ENCODE results near the gene WIPF1.

WIPF1 gene

DNA sequence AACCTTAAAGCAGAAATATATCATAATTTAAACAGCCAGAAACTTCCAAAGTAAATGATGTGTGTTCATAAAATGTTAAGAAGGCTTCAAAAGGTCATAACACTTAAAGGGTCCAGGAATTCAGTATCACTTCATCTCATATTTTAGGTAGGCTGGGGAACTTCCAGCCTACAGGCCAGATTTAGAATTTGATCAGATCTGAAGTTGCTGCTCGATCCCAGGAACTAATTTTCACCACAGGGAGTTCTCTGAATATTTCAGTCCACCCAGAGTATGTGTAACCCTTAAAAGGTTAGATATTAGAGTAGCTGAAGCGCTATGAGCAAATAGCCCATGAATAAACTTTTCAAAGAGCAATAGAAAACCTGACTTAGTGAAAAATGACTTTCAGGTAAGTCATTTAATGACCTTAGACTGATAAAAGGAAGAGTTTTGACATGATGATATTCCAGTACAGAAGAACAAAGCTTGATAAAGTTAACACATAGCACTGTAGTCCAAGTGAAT, 1.7 kb downstream of the WIPF1 start:
- DNase-seq (ENCODE audit: low spot score): no peak
- TF ChIP-seq, protein P1, sequence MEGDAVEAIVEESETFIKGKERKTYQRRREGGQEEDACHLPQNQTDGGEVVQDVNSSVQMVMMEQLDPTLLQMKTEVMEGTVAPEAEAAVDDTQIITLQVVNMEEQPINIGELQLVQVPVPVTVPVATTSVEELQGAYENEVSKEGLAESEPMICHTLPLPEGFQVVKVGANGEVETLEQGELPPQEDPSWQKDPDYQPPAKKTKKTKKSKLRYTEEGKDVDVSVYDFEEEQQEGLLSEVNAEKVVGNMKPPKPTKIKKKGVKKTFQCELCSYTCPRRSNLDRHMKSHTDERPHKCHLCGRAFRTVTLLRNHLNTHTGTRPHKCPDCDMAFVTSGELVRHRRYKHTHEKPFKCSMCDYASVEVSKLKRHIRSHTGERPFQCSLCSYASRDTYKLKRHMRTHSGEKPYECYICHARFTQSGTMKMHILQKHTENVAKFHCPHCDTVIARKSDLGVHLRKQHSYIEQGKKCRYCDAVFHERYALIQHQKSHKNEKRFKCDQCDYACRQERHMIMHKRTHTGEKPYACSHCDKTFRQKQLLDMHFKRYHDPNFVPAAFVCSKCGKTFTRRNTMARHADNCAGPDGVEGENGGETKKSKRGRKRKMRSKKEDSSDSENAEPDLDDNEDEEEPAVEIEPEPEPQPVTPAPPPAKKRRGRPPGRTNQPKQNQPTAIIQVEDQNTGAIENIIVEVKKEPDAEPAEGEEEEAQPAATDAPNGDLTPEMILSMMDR (IDR thresholded peaks at IDR 0.05; ENCODE audit: extremely low read depth, insufficient read depth, missing control alignments): no peak
- in situ Hi-C loops (cut with MboI; ENCODE audit: low pct_unique_long_range_greater_than_20kb, low sequenced_read_pairs, unreplicated experiment): loop anchor here (25.0 kb wide), 1 partner anchor 91 kb away; no protein-coding TSS in a partner anchor

DNA sequence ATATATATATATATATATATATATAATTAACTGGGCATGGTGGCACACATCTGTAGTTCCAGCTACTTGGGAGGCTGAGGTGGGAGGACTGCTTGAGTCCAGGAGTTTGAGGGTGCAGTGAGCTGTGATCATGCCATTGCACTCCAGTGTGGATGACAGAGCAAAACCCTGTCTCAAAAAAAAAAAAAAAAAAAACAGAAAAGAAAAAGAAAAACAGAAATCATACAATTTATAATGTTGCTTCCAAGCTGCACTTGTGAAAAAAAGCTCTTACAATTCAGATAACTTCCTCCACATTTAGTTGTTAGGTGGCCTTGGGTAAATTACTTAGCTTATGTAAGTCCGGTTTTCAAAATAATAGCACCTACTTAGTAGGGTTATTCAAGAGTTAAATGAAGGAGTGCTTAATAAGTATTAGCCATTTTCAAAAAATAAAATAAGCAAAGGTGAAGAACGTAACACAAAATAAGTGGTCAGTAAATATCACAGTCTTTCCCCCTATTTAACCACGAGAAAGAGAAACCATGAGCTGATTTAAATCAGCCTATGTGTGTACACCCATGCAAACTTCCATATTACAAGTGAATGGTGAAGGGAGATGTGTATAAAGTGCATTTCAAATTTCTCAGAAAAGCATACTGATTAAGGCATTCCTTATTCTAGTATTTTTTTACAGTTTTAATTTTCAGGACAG, 2.3 kb downstream of the WIPF1 start:
- in situ Hi-C loops (cut with MboI; ENCODE audit: low pct_unique_long_range_greater_than_20kb, low sequenced_read_pairs, unreplicated experiment): loop anchor here (25.0 kb wide), 1 partner anchor 92 kb away; no protein-coding TSS in a partner anchor
- TF ChIP-seq, protein P1 (IDR thresholded peaks at IDR 0.05; ENCODE audit: extremely low read depth, insufficient read depth, missing control alignments): no peak
- DNase-seq (ENCODE audit: low spot score): no peak

DNA sequence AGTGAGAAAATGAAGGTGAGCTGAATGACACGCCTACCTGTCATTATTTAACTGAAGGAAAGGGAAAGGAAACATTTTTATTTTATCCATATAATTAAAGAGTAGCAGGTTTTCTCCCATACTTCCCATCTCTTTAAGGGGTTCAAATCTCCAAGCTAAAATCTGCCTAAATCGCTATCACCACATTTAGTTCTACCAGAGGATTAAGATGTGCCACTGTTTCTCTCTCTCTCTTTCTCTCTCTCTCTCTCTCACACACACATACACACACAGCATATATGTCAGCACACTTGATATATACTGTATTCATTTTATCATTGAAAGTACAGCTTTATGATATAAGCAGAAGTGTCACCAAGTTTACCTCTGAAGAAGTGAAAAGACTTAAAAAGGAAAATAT, 3.1 kb downstream of the WIPF1 start:
- TF ChIP-seq, protein P1 (IDR thresholded peaks at IDR 0.05; ENCODE audit: extremely low read depth, insufficient read depth, missing control alignments): no peak
- no peak for DNase-seq (ENCODE audit: low spot score)
- in situ Hi-C loops (cut with MboI; ENCODE audit: low pct_unique_long_range_greater_than_20kb, low sequenced_read_pairs, unreplicated experiment): loop anchor here (25.0 kb wide), 1 partner anchor 93 kb away; no protein-coding TSS in a partner anchor

DNA sequence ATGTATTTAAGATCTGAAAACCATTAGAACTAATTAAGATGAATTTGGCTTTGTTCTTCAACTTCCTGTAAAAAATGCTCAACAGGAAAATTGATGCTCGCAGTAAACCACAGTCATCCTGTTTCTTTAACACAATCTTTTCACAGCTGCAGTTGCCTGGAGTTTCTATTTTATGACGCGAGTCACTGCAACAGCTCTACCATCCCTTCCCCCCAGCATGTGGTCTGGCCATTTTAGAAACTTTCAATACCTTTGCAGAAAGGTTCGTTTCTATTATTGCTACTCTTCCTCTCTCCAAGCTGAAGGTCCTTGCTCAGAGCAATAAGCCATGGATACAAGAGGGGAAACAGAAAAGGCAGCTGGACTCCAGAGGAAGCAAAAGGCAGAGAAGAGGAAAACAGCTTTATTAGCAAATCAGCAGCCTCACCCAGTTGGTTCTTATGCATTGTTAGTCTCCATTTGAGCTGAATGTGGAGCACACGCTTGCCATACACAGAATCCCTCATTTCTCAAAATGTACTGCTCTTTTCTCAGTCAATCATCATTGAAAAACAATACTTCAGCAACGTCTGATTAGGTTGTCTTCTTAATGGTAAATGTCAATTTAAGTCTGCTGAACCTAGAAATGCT, 3.9 kb downstream of the WIPF1 start:
- no peak for DNase-seq (ENCODE audit: low spot score)
- TF ChIP-seq, protein P1 (IDR thresholded peaks at IDR 0.05; ENCODE audit: extremely low read depth, insufficient read depth, missing control alignments): no peak
- in situ Hi-C loops (cut with MboI; ENCODE audit: low pct_unique_long_range_greater_than_20kb, low sequenced_read_pairs, unreplicated experiment): loop anchor here (25.0 kb wide), 1 partner anchor 94 kb away; no protein-coding TSS in a partner anchor

DNA sequence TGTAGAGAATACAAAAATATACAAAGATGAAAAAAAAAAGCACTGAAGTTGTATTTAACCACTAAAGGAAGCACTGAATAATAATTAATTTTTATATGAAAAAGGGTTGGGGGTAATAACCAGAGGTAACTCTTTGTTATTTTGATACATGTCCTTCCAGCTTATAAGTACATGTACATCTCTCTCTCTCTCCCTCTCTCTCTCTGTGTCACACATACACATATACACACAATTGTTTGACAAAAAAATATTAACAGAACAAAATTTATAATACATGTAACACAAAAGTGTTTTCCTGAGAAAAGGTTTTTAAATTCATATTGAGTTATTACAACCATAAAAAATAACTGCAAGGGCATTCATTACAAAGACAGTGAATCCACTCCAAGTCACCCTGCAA, 4.6 kb downstream of the WIPF1 start:
- DNase-seq (ENCODE audit: low spot score): no peak
- in situ Hi-C loops (cut with MboI; ENCODE audit: low pct_unique_long_range_greater_than_20kb, low sequenced_read_pairs, unreplicated experiment): loop anchor here (25.0 kb wide), 1 partner anchor 94 kb away; no protein-coding TSS in a partner anchor
- TF ChIP-seq, protein P1 (IDR thresholded peaks at IDR 0.05; ENCODE audit: extremely low read depth, insufficient read depth, missing control alignments): no peak

DNA sequence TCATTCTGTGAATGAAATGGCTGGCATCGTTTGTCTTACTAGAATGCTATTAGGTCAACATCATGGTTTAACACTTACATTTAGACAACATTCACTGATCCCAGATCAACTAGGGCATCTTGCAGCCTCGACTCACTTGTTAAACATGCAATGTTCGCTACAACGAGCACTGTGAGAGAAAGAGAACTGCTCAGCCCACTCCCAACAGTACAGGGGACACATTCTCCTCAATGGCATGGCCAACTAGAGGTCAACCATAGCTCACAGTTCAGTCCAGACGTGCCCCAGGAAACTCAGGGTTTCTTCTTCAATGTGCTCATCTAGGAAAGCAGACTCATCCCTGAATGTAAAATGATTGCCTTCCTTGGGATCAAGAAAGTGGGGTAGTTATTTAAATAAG, 5.9 kb downstream of the WIPF1 start:
- in situ Hi-C loops (cut with MboI; ENCODE audit: low pct_unique_long_range_greater_than_20kb, low sequenced_read_pairs, unreplicated experiment): loop anchor here (25.0 kb wide), 1 partner anchor 96 kb away; no protein-coding TSS in a partner anchor
- DNase-seq (ENCODE audit: low spot score): no peak
- TF ChIP-seq, protein P1 (IDR thresholded peaks at IDR 0.05; ENCODE audit: extremely low read depth, insufficient read depth, missing control alignments): no peak
